ENCODE data around the gene MAP3K5. TPM values are rescaled to one million over a fixed set of nuclear protein-coding genes. Genes with fewer than 3 reads are reported as not detected.

MAP3K5 gene
- total and polyA plus RNA-seq, 9 of the 15 experiments (the other 6 are each of a cell fraction or from before 2014, with no cell fraction given) = 2.2 to 13.0 (median 9.9) TPM

DNA sequence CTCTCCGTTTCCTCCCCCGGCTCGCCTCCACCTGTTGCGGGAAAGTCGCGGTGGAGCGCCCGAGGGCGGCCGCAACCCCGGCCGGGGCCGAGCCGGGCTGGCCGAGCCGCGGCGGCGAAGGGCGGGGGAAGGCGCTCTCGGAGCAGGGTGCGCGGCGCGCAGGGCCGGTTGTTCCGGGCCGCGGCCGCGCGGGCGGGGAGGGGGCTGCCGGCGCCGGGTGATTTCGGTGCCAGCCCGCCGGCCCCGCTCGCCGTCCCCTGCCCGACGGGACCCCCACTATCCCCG lies 242.3 kb downstream of the MAP3K5 start (continued):
- TF ChIP-seq, protein P1, sequence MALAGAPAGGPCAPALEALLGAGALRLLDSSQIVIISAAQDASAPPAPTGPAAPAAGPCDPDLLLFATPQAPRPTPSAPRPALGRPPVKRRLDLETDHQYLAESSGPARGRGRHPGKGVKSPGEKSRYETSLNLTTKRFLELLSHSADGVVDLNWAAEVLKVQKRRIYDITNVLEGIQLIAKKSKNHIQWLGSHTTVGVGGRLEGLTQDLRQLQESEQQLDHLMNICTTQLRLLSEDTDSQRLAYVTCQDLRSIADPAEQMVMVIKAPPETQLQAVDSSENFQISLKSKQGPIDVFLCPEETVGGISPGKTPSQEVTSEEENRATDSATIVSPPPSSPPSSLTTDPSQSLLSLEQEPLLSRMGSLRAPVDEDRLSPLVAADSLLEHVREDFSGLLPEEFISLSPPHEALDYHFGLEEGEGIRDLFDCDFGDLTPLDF (CRISPR knock-in tag; IDR thresholded peaks at IDR 0.05) = no peak

DNA sequence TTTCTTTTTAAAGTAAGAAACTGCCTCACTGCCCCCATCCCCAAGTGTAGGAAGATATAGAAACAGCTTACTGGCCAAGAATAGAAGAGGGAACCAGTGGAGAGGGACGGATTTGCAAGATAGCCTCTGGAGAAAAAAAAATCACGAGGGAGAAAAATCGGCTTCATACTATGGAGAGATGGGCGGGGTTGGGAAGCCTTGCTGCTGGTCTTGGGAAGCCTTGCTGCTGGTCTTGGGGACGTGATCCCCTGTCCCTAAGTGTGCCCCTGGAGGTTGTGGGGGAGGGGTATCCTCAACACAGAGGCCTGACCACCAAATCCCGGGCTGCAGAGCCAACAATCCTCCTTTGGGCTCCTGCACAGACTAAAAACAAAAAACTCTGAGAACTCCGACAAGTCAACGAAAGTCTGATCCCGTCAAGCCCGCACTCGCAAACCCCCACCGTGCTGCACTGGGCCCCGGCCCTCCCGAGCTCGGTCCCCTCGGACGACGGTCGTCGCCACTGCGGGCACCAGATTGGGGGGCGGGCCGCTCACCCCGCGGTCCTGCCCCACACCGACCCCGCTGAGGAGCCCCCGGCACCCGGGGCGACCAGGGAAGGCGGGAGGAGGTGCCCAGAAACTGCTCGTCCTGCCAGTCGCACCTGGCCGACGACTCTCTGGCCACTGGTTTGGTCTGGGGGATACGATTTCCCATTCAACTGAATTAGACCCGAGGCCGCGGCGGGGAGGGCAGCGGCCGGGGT lies 242.8 kb downstream of the MAP3K5 start:
- Histone ChIP-seq H4K20me1 (replicated peaks; ENCODE audit: control insufficient read depth, insufficient read depth, low read length) (0 out of 2 replicates have a peak, but pooled peaks cover 5% of the 10 kb centered on the region), H3K4me1 (replicated peaks in 1 of 2; ENCODE audit: control insufficient read depth in 2 of 2, insufficient read depth in 2 of 2, low read length in 2 of 2) (peaks cover 13 to 17% of the 10 kb centered on the region in 2 experiments), H3K9ac (ENCODE audit: insufficient read depth in 1 of 2, low read depth in 2 of 2, low read length in 2 of 2) (peak overlapping the region; percentile 37 to 91; a peak in 3 of 4 replicates), H3K9me3 (replicated peaks; ENCODE audit: control insufficient read depth, insufficient read depth, low read depth, low read length) (no peaks in the 10 kb centered on the region), H3K27ac (ENCODE audit: extremely low read depth, low read depth, low read length) (0 out of 3 replicates have a peak overlapping the region, but pooled peaks have one; percentile 20), H2AFZ (ENCODE audit: low read depth, low read length) (peak overlapping the region; percentile 93), H3K4me3 (peak overlapping the region; percentile 64), H3K79me2 (ENCODE audit: control insufficient read depth, insufficient read depth, low read length) (no peaks in the 10 kb centered on the region), H3K4me2 (ENCODE audit: insufficient read depth, low read length) (peak overlapping the region; percentile 60), H3K9me1 (ENCODE audit: control insufficient read depth, insufficient read depth, low read length) (peaks cover 4% of the 10 kb centered on the region), H3K27me3 (ENCODE audit: control insufficient read depth in 2 of 2, insufficient read depth in 2 of 2, low read length in 2 of 2) (peaks cover 7 to 8% of the 10 kb centered on the region in 2 experiments; a peak in 3 of 5 replicates), H3K36me3 (ENCODE audit: control insufficient read depth, insufficient read depth, low read length) (no peaks in the 10 kb centered on the region)
- intact Hi-C loops (cut with micrococcal nuclease) = loop anchor here (1.0 to 10.0 kb wide), 3 partner anchors 122 to 375 kb away; partner anchors contain the start of gene SLC35D3
- no TSS peak for BruUV-seq (replicated peaks)
- WGBS (ENCODE audit: insufficient coverage, low coverage, missing lambda C conversion rate) = 13% methylated on average over 39 of the region's 42 CpGs
- FAIRE-seq (no peak), ATAC-seq (no peak), DNase-seq (ENCODE audit: extremely low read depth in 1 of 4, low spot score in 3 of 4) (peak; percentile 23 to 36 (median 29))
- POLR2A ChIA-PET = interaction anchor here (0.8 to 1.2 kb wide), 3 partner anchors 10 to 260 kb away, joined by 3 to 5 read pairs (median 5); partner anchors contain the start of gene BCLAF1
- in situ Hi-C loops (cut with MboI) = loop anchor here (25.0 kb wide), 1 partner anchor 212 kb away; no protein-coding TSS in a partner anchor
- CTCF ChIA-PET (ENCODE audit: low intra/inter-chr PET ratio) = interaction anchor here (1.3 to 1.7 kb wide), 2 partner anchors 208 to 244 kb away, joined by 4 to 6 read pairs; no protein-coding TSS in a partner anchor
- no peak for TF ChIP-seq ZNF133 (CRISPR knock-in tag; IDR thresholded peaks at IDR 0.05)
- TF ChIP-seq KDM5B (IDR thresholded peaks at IDR 0.05; ENCODE audit: insufficient replicate concordance, low read depth, low read length) = peak; percentile 22
- peak; percentile 90 for TF ChIP-seq ZBTB17 (CRISPR knock-in tag; IDR thresholded peaks at IDR 0.05)
- TF ChIP-seq, protein P2, sequence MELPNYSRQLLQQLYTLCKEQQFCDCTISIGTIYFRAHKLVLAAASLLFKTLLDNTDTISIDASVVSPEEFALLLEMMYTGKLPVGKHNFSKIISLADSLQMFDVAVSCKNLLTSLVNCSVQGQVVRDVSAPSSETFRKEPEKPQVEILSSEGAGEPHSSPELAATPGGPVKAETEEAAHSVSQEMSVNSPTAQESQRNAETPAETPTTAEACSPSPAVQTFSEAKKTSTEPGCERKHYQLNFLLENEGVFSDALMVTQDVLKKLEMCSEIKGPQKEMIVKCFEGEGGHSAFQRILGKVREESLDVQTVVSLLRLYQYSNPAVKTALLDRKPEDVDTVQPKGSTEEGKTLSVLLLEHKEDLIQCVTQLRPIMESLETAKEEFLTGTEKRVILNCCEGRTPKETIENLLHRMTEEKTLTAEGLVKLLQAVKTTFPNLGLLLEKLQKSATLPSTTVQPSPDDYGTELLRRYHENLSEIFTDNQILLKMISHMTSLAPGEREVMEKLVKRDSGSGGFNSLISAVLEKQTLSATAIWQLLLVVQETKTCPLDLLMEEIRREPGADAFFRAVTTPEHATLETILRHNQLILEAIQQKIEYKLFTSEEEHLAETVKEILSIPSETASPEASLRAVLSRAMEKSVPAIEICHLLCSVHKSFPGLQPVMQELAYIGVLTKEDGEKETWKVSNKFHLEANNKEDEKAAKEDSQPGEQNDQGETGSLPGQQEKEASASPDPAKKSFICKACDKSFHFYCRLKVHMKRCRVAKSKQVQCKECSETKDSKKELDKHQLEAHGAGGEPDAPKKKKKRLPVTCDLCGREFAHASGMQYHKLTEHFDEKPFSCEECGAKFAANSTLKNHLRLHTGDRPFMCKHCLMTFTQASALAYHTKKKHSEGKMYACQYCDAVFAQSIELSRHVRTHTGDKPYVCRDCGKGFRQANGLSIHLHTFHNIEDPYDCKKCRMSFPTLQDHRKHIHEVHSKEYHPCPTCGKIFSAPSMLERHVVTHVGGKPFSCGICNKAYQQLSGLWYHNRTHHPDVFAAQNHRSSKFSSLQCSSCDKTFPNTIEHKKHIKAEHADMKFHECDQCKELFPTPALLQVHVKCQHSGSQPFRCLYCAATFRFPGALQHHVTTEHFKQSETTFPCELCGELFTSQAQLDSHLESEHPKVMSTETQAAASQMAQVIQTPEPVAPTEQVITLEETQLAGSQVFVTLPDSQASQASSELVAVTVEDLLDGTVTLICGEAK (IDR thresholded peaks at IDR 0.05) = peak; percentile 13; the same call in 1 of the 2 replicates
- TF ChIP-seq, protein P2 (CRISPR knock-in tag; IDR thresholded peaks at IDR 0.05) = no peak
- no peak for TF ChIP-seq SREBF1 (IDR thresholded peaks at IDR 0.05; ENCODE audit: borderline replicate concordance, low read depth, low read length)
- 0 out of 2 replicates have a peak, but pooled peaks have one; percentile 13 for TF ChIP-seq ZBTB7A (IDR thresholded peaks at IDR 0.05; ENCODE audit: borderline replicate concordance, control insufficient read depth, low read depth, low read length)
- no peak for TF ChIP-seq TBP (optimal IDR thresholded peaks at IDR 0.05; ENCODE audit: low read depth, low read length)
